Activated CD4-positive, alpha-beta T cell treated with anti-CD3 and anti-CD28 coated beads for 24 hours (primary cell): ENCODE measurements around the gene HLA-DMB.

Experiments used
- DNase-seq, 2 donors: peaks; one replicate each; pipeline ENCODE4 v3.0.0-alpha.2; 2020; ENCODE audit warnings: low read depth in 2 of 2

HLA-DMB gene

DNA sequence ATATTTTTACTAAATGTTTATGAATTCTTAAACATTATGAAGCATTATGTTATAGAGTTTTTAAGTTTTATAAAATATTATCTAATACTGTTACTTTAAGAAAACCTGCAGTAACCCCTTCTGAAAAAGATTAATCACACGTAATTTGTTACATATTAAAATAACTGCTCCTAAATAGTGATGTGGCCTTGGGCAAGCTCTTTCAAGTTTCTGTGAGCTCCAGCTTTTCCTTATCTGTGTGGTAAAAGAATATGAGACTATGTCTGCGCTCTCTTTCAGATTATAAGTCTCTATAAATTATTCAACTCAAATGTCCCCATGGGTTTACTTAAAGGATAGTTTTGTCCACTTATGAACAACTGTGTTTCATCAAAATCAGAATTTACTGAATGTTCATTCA lies 31.9 kb downstream of the HLA-DMB start:
- no peak for DNase-seq

DNA sequence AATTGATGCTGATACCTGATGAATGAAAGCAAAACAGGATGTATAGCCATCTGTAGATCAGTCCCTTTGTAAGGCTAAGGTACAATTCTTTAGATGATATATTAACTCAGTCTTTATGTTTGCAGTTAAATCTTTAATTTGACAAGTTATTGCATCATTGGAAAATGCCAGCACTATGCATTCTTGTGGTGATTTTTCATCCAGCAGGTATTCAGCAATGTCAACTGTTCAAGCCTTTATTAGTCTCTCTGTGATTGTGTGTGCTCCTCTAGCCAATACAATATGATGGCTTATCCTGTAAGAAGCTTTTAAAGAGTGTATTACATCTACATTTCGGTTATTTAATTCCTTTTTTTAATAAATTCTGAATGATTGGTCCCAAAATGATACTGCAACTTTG lies 34.3 kb downstream of the HLA-DMB start:
- no peak for DNase-seq

DNA sequence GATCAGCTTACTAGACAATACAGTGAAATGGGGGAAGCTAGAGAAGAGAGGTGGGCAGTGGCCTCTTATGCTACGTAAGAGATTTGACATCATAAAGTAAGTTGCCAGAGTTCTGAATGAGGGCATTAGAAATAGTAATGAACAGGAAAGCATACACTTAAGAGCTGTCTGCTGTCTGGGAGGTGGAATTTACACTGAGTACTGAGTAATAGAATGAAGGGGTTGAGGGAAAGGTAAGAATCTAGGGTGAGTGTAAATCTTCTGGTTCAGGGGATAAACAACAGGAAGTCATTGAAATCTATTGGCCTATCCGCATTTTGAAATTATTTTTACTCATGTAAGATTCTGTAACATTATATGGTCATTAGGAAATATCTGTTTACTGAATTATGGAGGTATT lies 35.8 kb downstream of the HLA-DMB start:
- DNase-seq: no peak

DNA sequence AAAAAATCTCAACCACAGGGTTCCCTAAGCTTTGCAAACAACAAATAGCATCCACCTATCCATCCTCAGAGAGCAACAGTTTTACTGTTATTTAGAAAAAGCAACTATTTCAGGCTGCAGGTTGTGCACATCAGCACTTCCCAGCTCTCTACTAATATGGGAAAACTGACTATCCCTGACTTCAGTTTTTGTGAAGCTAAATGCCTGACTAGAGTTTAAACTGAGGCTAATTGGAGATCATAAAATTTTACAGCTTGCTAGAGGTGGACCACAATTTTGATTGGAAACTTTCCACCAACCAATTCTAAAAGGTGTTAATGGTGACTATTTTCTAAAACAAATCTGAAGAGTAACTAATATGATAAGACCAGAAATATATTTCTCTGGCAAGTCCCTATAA lies 36.9 kb downstream of the HLA-DMB start:
- DNase-seq: no peak

DNA sequence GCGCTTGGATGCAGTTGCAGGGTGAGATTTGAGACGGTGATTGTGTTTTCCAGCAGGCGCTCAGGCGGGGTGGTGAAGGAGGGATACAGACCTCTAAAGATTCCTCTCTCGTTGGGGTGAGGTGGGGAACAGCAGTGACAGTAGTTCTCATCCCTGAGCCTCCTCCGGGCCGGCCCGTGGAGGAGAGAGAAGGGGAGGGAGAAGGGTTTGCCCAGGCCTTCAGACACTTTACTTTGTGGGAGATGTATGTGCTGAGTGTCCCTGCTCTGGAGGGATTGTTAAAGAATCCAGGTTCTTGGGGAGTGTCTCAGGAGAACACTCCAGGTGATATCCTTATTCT lies 45.9 kb downstream of the HLA-DMB start:
- DNase-seq: no peak

DNA sequence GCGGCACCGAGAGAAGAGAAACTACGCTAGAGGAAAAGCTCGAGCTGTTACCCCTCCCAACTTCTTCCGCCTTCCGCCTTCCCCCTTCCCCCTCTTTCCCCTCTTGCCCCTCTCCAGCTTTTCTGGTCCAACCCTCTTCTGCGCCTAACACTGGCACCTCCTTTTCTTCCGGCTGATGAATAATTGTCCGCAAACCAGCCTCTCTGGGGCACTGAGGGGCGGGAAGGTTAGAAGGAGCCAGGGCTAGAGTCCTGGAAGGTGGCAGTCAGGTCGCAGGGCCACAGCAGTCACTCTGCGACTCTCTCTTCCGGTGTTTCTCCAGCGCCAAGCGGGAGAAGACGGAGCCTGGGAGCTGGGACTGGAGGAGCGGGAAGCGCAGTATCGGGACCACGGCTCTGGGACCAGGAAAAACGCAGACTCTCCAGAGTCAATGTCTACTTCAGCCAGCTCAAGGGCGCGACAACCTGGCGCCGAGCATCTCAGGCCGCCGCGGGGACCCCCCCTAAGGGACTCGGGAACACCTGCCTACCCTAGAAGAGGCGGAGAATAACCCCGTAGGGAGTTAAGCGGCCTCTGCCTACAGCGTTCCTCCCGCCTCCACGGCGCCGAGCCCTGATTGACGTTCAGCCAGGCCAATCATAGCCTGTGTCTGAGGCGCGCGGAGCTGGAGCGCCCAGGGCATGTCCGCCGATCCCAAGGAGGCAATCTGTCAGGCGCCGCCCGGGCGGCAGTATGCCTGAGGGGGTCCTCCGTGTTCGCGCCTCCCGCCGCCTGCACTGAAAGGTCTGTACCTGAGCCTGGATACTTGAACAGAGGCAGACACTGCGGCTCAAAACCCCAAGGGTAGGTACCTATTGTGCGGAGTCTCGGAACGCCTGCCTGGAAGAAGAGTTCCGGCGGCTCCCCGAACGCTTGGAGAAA lies 46.5 kb downstream of the HLA-DMB start:
- peak; percentile 95 to 97 for DNase-seq

DNA sequence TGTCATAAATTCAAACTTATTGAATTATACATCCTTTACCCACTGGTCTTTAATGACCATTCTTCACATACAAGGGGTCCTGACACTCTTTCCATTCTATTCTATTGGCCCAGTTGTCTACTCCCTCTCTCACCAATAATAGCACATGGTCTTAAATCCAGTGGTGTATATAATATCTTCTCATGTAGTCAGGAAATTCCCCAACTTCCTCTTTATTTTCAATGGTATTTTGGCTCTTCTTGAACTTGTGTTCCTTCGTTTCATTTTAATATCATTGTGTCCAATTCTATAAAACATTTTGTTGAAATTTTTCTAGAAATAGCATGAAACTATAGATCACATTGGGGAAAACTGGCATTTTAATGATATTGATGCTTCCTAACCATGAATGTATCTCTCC lies 50.0 kb downstream of the HLA-DMB start:
- no peak for DNase-seq

DNA sequence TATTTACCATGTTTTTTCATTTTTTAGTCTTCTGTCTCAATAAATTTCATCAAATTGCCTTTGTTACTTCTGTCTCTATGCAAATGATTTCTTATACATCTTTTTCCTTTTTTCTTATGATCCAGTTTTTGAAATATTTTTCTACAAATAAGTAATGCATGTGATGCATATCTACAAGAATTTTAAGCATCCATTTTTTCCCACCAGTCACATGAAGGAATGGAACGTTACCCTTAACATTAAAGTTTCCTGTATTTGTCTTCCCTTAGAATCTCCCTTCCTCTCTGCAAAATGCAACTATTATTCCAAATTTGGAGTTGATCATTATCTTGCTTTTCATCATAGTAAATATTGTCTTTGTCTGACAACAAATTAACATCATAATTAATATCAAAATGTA lies 51.3 kb downstream of the HLA-DMB start:
- DNase-seq: no peak

DNA sequence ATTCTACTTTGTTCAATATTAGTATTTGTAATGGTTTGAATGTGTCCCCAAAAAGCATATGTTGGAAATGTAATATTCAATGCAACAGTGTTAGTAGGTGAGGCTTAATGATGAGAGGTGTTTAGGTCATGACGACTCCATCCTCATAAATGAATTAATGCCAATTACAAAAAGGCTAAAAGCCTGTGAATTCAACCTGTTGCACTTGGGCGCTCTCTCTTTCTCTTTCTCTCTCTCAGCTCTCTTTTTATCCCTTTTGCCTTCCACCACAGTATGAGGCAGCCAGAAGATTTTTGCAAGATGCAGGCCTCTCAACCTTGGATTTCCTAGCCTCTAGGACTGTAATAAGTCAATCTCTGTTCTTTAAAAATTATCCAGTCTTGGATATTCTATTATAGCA lies 52.3 kb downstream of the HLA-DMB start:
- no peak for DNase-seq

DNA sequence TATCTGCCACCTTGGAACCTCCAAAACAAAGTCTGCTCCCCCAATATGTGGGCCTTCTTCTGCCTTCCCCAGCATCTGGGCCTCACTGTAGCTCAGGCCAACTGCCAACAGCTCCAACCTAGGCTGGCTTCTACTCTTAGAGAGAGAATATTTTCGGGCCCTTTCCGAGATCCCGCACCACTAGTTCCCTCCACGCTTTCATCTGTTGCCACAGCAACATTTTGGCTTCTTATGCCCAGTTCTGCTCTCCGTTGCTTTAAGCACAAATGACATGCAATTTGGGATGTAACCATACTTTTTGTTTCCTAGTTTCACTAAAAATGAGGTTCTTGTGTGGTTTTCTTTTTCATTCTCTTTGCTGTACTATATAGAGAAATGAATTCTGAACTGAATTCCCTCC lies 53.2 kb downstream of the HLA-DMB start:
- no peak for DNase-seq

DNA sequence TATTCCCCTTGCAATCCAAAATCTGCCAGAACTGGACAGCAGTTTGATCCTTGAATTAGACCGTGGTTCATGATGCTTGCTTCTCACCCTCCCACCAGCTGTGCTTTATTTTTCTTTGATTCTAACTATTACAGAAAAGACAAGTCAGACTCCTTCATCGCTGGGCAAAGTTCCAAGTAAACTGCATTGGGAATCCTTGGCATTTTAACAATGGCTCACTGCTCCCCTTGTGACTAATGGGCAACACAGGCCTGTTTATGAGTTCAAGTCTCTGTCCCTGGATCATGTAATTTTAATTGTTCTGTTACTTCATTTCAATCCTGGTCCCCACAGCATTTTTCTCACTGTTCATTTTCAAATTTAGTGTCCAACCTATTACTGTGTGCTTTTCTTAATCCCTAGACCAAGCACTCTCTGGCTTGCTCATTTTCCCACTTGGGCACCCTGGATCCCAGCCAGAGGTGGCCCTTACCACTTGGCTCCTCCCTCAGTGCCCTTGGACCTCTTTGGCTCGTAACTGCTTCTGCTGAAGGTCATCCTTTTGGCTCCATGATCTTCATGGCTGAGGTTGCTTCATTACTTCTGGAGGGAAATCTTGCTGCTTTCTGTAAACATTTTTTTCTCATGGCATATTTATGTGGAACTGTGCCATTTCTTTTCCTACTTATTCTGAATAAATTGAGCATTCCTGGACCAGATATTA lies 54.0 kb downstream of the HLA-DMB start:
- no peak for DNase-seq

DNA sequence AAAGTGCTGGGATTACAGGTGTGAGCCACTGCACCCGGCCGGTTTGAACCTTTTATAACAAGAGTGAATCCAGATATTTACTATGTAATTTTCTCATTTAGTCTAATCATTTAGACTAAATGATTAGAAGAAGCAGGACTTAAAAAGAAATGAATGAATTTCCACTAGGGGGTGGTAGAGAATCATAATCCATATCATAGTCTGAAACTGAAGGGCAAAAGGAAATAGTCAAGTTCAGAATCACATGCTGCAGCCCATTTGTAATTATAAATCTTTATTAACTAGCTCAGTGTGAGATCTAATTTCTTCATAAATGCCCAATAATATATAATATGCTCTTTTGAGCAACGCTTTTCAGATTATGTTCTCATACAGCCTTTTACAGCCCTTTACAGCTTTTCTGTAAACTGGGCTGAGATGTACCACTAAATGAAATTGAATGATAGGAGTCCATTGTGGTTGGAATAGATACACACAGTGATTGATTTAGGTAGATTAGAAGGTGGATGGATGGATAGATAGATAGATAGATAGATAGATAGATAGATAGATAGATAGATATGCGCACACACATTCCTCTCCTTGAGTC lies 55.0 kb downstream of the HLA-DMB start:
- no peak for DNase-seq
